CMK (cell line): ENCODE data around the gene CCL20.
"Not testable (repeated sequence)": the region's sequence is repeated elsewhere in the genome, so short reads cannot be mapped to it uniquely, and the experiment has no call there.

Experiments
- DNase-seq: peaks from one replicate; pipeline ENCODE4 v3.0.0-alpha.2; 2010; ENCODE audit warnings: low read depth

Gene CCL20, protein sequence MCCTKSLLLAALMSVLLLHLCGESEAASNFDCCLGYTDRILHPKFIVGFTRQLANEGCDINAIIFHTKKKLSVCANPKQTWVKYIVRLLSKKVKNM

DNA sequence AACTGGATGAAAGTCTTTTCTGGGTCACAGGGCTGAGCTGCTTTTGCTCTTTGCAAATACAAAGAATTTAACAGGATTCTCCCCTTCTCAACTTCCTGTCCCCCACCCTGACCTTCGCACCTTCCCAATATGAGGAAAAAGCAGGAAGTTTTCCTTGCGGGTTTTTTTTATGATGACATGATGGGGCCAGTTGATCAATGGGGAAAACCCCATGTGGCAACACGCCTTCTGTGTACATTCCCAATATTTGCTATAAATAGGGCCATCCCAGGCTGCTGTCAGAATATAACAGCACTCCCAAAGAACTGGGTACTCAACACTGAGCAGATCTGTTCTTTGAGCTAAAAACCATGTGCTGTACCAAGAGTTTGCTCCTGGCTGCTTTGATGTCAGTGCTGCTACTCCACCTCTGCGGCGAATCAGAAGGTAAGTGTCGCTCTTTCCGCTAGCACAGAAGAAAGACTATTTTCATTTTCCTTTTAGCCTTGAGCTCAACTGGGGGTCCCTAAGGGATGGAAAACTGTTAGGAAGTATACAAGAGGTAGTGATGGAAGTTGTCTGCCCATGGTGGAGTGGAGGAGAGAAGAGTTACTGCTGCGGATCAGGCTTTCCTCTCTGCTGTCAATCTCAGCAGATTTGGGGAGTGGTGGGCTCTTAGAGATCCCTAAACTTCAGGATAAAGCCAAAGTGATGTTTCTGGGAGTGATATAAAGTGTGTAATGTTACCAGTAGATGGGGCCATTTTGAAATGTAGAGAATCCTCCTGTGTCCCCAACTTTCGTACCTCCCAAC is at the start of gene CCL20:
TSS of gene CCL20 (plus strand) at position 281 of the 792 bp plus-strand sequence. CDS start at position 351, 70 bp downstream.
- no peak for DNase-seq

DNA sequence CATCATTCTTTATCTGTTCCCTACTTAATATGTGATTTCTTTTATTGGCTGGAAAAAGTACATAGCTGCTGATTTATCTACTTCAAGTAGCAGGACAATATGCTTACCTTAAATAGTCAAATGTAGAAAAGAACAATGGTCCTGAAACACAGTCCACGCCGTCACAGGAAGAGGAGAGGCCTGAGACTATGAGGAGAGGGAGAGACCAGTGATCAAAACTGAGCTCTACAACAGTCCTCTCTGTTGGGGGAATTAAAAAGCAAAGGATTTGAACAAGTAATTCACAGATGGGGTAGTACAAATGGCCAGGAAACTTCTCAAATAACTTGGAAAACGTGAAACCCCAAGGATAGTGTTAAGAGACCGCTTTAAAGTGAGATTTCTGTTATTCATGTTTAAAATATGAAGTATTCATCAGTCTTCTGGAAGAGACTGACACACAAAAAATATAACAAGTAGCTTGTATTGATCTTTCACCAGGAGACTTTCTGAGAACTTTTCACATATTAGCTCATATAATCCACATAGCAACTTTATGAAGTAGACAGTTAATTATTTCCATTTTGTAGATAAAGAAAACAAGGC is 47.8 kb upstream of the CCL20 start:
- DNase-seq = no peak

DNA sequence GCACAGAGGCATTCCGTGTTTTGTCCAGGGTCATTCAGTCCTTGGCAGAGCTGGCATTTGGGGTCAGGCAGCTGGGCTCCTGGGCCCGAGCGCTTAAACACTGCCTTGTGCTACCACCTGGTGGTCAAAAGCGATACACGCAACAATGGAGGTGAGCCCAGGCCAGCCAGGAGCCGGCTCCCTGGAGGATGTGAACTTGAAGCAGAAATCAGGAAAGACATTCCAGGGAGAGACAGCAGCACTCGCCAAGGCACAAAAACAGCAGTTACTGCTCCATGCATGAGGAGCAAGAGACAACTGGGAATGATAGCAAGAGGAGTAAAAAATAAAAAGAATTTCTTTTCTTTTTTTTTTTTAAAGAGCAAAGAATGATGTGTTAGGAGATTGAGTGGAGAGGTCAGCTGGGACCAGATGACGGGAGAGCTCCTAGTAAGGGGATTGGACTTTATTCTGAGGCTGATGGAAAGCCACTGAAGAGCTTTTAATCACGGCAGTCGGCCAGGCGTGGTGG is 47.2 kb upstream of the CCL20 start:
- peak; percentile 33 for DNase-seq

DNA sequence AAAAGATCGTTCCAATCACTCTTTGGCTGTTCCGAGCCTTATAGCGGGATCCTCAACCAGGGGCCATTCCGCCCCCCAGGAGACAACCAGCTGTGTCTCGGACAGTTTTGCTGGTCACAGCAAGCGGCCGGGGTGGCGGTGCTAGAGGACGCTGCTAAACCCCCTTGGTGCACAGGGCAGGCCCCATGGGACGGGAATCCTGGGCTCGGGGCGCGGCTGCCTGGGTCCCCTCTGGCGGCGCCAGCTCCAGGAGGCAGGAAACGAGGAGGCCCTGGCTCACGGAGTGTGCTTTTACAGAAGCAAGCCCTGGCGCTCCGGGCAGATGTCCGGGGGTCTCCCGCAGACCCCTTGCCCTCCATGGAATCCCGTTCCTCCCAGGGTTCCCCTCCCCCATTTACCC is 45.8 kb upstream of the CCL20 start:
- DNase-seq = no peak

DNA sequence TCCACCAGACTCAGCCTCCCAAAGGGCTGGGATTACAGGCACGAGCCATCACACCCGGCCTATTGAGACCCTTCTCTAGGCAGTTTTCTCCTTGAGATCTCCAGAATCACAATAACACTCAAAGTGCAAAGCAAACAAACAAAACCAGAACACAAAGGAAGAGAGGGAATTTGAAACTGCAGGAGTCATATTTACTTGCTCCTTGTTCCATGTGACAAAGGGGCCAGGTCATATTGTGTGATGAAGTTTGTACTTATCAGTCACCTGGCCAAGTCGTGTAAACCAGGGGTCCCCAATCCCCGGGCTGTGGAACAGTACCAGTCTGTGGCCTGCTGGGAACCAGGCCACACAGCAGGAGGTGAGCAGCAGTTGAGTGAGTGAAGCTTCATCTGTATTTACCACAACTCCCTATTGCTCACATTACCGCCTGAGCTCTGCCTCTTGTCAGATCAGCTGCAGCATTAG is 41.4 kb upstream of the CCL20 start:
- DNase-seq = no peak

DNA sequence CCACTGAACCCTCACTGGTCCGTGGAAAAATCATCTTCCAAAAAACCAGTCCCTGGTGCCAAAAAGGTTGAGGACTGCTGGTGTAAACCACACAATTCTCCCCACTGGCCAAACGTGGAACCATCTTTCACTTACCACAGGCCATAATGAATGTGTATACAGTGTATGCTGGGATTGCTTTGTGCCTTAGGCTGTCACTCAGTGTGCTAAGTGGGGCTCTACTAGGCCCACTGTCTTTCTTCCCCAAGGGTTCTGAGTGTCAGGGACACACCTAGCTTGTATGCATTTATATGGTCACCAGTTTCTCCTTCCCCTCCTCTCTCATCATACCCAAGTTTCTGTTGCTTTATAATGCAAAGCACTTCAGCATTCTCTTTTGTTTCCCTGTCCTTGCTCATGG is 40.7 kb upstream of the CCL20 start:
- no peak for DNase-seq

DNA sequence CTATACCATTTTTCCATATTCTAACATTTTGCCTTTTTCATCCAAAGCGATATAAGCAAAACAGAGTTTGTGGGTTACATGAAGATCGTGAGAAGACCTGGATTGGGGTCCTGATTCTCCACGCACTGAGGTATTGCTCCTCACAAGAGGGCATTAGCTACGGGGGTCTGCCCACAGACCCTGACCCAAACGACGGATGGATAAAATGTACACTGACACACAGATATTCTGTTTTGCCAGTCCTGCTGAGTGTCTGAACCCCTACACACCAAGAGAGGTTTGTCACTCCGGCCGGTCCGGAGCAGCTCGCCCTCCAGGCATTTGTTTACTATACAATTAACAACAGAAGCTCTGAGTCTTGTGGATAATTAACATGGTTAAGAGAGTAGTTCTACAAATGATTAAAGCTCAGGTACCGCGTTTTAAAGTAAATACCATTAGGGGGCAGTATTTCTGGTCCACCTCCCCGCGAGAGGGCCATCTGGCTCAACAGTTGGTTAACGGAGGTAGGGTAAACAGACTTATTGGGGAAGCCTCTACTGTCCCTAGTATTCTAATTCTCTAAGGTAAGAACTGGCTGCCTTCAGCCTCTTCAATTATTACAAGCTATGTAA is 39.5 kb upstream of the CCL20 start:
- DNase-seq = no peak

DNA sequence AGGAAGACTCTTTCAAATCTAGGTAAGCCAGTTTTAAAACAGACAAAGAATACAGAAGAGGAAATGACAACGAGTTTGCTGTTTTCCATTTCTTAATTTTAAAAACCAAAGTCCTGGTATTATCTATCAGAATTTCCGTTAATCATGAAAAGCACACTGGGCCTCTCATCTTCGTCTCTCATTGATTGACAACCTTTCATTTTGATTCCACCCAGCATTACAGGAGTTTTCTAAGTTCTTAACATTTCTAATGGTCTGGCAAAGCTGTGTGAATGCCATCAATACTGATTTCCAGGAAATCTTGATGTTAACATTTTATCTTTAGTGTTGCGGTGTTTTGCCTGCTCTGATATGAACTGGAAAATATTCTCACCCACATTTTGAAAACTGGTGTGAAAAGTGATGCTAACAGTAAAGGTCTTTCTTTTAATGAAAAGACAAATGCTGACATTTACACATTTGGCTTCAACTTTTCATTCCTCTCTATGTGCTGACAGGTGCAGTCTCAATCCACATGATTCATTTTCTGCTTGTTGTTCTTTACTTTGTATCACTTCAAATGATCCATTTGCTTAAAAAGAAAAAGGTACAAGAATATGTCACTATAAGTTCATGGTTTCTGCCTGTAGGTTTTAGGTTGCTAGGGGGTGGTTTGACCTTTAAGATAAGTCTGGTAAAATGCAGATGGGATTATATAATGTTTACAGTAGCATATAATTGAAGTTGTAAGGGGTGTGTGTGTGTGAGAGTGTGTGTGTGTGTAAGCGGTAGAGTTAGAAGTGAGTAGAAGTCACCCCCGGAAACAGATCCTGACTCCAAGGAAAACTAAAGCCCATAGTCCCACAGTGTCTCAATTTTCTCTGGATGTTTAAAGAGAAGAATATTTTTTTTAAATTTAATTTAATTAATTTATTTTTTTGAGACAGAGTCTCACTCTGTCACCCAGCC is 38.5 kb upstream of the CCL20 start:
- no peak for DNase-seq

DNA sequence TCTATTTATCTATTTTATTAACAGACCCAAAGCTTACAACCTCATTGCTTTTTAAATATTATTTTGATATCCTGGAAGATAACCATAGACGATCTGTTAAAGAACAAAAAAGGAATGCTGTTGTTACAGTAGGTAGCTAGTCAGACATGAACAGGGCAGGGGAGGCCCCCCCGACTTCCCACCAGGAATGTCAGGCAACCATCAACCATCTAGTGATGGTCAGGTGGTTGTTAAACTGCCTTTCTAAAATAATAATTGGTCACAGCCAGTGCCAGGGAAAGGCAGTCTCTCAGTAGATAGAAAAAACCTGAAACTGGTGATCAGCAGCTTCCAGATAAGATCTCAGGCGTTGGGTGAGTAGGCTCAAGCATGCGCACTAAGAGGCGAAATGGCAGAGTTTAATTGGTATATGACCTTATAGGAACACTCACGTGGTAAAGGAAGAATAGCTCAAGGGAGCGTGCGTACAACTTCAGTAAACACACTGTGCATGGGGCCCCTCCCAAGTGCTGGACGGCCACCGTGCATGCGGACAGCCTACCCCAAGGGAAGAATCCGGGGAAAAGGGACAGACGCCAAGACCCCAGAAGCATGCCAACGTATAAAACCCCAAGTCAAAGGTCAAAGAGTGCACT is 32.5 kb upstream of the CCL20 start:
- no peak for DNase-seq

DNA sequence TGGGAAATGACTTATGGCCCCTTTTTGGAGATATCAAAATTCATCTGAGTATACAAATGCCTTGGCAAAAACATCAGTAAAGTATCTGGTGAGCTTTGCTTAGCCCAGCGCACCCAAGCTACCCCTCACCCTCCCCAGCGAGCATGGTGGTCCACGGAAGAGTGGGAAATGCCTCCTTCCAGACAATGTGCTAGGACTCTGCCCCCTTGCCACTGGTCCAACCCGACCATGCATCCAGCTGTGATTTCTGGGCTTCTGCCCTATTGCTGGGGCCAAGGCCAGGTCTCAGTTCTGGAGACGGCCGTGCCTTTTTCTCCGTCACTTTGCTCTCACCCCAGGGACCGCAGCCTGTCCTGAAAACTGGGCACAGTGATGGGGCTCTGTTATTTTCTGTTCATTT is 31.8 kb upstream of the CCL20 start:
- DNase-seq = no peak

DNA sequence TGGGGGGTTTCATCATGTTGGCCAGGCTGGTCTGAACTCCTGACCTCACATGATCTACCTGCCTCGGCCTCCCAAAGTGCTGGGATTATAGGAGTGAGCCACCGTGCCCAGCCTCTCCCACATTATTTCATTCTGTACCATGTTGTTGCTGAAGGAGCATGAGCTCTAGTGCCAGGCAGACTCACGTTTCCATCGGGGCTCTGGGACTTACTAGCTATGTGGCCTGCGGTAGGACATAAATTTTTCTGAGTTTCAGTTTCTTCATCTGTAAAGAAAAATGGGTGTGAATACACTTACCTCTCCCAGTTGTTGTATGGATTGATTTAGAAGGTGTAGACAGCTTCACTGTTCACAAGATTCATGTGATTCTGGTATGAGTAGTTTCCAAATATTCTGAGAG is 30.8 kb upstream of the CCL20 start:
- DNase-seq = no peak

DNA sequence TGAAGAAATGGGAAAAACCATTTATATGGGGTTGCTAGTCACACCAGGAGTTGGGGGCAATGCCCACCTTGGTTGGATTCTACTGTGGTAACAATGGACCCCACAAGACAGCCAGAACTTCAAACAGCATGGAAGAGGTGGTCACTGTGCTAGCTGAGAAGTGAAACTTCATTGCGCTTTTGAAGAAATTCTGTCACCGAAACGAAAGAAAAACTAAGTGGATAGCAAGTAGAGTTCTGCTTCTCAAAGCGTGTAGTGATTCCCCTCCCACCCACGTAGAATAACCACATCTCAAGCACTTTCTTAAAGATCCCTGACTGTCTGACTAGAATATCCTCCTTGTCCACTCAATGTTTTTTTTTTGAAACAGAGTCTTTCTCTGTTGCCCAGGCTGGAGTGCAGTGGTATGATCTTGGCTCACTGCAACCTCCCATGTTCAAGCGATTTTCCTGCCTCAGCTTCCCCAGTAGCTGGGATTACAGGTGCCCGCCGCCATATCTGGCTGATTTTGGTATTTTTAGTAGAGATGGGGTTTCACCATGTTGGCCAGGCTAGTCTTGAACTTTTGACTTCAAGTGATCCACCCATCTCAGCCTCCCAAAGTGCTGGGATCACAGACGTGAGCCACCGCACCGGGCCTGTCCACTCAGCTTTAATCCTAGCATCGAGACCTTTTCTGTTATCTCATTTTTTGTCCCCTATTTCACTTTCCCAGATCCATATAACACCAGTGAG is 30.1 kb upstream of the CCL20 start:
- no peak for DNase-seq

DNA sequence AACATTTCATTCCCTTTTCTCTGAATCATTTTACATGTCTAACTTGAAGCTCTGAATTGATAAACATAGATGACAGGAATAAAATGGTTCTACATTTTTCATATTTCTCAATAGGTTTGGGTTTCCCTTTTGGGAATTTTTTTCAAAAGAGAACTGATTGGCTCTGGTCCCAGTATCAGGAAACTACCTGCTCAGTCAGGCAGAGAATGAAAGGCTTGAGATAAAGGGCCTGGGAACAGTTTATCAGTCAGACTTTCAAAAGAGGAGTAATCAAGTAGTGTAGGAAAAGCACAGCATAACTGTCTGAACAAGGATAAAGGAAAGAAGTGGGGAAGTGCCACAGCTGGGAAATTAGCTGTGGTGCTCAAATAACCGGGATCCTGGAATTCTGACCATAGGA is 28.3 kb upstream of the CCL20 start:
- DNase-seq = no peak

DNA sequence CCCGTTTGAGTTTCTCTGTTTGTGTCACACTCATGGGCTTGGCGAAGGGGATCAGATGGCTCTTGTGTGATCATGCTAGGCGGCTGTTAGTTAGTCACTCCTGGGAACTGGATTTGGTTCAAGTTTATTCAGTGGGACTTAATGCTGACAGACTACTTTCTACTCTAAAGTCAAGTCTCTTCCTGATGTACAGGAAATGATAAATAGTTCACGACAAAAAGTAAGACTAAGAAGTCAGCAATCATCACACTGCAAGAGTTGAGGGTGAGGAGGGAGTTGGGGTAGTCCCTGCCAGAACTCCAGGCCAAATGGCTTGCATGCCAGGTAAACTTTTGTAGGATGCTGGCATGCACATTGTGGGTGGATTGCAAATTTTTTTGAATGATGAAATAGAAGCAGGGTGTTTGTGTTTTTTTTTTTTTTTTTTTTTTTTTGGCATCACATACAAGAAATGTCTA is 25.1 kb upstream of the CCL20 start:
- no peak for DNase-seq

DNA sequence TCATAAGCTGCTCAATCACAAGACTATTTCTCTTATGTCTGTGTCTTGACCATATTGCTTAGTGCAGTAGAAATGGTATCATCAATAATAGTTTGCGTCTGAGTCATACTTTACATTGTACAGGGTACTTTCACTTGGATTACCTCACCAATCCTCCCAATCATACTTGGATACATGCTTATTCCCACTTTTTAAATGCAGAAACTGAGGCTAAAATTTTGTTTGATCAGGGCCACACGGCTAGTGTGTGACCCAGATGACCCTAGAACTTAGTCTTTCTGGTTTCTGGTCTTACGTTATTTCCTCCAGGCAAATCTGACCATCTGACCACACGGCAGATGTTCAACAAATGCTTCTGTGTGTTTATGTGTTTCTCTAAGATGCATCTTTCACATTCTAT is 23.8 kb upstream of the CCL20 start:
- no peak for DNase-seq

DNA sequence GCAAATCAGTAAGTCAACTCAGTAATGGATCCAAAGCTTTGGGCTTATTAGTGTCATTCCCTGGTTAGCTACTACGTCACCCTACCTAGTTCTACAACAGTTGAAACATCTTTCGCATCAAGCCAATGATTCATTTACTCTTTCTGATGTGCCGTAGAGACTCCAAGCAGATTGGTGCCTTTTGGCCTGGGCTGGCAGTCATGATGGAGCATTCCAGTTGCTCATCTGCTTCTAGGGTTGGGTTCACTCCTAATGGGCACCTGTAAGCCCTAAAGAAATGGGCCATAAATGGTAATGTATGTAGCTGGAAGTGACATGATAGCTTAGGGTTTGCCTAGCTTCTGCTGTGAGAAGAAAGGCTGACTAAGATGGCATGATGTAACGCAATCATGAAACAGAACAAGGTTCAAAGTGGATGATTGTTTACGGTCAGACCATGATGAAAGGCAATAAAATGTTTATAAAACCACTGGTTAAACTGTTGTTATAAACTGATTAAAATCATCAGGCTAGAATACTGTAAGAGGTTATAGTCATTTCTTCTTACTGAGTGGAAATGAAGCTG is 20.4 kb upstream of the CCL20 start:
- DNase-seq = no peak

DNA sequence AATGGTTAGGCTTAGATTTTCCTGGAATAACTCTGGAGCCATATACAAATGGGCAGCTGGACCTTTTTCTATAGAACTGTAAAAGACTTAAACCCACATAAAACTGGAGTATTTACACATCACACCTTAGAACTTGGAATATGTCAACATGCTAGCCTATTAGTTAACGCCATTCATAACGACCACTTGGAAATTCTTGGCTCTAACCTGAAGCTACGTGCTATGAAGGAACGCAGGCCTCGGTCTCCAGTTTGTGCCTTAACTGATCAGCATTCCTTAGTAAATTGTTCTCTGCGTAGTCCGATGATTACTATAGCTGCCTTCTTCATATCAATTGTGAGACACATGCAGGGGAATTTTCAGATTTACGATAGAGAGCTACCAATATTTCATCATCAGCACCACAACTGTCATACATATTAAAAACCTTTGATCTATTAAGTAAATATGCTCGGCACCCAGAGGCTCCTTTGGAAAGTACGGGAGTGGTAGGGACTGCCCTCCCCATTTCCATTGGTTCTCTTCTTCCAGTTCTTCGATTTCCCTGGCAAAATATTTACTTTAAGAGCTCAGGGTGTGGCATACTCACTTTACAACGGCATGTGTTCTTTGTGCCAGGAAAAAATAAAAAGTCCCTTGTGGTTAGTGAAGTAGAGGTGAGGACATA is 17.5 kb upstream of the CCL20 start:
- no peak for DNase-seq

DNA sequence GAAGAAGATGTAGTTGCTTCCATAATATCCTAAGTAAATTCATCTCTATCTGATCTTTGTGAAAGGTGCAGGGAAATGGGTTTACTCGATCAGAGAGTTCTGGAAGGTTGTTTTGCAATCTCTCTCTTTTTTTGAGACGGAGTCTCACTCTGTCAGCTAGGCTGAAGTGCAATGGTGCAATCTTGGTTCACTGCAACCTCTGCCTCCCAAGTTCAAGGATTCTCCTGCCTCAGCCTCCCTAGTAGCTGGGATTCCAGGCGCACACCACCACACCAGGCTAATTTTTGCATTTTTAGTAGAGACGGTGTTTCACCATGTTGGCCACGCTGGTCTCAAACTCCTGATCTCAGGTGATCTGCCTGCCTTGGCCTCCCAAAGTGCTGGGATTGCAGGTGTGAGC is 16.9 kb upstream of the CCL20 start:
- DNase-seq = not testable (repeated sequence)

DNA sequence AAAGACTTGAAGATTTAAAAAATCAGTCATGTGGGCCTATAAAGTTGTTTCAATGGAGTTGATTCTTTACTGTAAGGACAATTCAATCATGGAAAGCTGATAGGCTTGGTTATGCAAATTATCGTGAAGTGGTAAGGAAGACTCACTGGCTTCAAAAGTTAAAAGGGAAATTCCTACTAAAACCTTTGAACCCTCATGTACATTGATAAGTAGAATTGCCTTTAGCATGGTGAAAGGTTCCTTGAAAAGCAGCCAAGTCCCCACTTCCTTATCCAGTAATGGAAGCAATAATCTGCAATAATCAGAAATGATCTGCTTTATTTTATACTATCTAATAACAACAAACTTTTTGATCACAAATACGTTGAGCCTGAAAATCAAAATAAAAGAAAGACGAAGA is 14.4 kb upstream of the CCL20 start:
- DNase-seq = no peak

DNA sequence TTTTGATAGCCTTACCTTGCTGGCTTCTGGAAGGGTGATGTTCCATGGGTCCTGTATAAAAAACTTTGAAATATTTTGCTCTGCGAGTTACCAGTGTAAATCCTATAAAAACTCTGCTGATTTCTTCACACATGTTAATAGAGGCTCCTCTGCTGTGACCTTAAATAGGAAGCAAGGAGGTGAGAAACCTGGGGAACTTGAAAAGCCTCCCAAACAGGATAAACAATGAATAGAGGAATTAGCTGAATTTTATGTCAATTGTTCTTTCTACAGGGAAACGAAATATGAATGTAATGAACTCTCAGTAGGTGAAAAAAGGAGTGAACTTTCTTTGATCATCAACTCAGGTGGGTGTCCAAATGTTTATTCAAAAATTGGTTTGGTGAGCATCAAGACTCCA is 10.8 kb upstream of the CCL20 start:
- no peak for DNase-seq
